ENCODE data around the gene TRIM17.

- TF ChIP-seq CTCF (optimal IDR thresholded peaks at IDR 0.05 in 1 of 3, IDR thresholded peaks at IDR 0.05 in 1 of 3, conservative IDR thresholded peaks at IDR 0.05 in 1 of 3; ENCODE audit: extremely low read depth in 1 of 3, insufficient read depth in 2 of 3, low read length in 3 of 3) (no peak), EZH2 (IDR thresholded peaks at IDR 0.05; ENCODE audit: low read length) (no peak)
These were observed 15.8 kb downstream of the TRIM17 start for GRCh38 chr1:228400692-228401454.
